IPS-15b (cell line): ENCODE data around the gene IFT74.
A peak's percentile ranks its signal among the peaks of the same experiment; 100 is the strongest.
"Not testable (repeated sequence)": the region's sequence is repeated elsewhere in the genome, so short reads cannot be mapped to it uniquely, and the experiment has no call there.

Experiments
- H3K27me3 ChIP-seq: one replicate; pipeline ENCODE4 v1.6.1; 2013; ENCODE audit warnings: low read length; ENCODE audit not compliant: control insufficient read depth, insufficient read depth
- H3K36me3 ChIP-seq: one replicate; pipeline ENCODE4 v1.6.1; 2013; ENCODE audit warnings: low read length; ENCODE audit not compliant: control insufficient read depth, insufficient read depth
- H3K4me1 ChIP-seq: one replicate; pipeline ENCODE4 v1.6.1; 2013; ENCODE audit warnings: mild to moderate bottlenecking, low read length; ENCODE audit not compliant: control insufficient read depth, insufficient read depth
- H3K4me3 ChIP-seq: one replicate; pipeline ENCODE4 v1.5.1; 2013; ENCODE audit warnings: low read depth, low read length
- H3K9ac ChIP-seq: one replicate; pipeline ENCODE4 v1.6.1; 2013; ENCODE audit warnings: low read depth, mild to moderate bottlenecking, low read length
- H3K9me3 ChIP-seq: one replicate; pipeline ENCODE4 v1.6.1; 2013; ENCODE audit warnings: mild to moderate bottlenecking, low read length; ENCODE audit not compliant: control insufficient read depth, insufficient read depth

The IFT74 gene

GRCh38 chr9:27086818-27087680 lies 130.8 kb downstream of the IFT74 start:
- Histone ChIP-seq H3K4me3 (no peak overlapping the region), H3K9ac (no peak overlapping the region), H3K4me1 (no peaks in the 10 kb centered on the region), H3K27me3 (no peaks in the 10 kb centered on the region), H3K36me3 (no peaks in the 10 kb centered on the region), H3K9me3 (no peaks in the 10 kb centered on the region)

- Histone ChIP-seq H3K27me3 (no peaks in the 10 kb centered on the region), H3K4me3 (no peak overlapping the region), H3K4me1 (no peaks in the 10 kb centered on the region), H3K36me3 (no peaks in the 10 kb centered on the region), H3K9ac (no peak overlapping the region), H3K9me3 (no peaks in the 10 kb centered on the region)
Observed at GRCh38 chr9:27088981-27089380, 132.8 kb downstream of the IFT74 start.

GRCh38 chr9:27089706-27090105 lies 133.5 kb downstream of the IFT74 start:
- no peak overlapping the region for H3K4me3 ChIP-seq
- no peaks in the 10 kb centered on the region for H3K4me1 ChIP-seq
- no peaks in the 10 kb centered on the region for H3K27me3 ChIP-seq
- no peaks in the 10 kb centered on the region for H3K36me3 ChIP-seq
- H3K9me3 ChIP-seq, result no peaks in the 10 kb centered on the region
- H3K9ac ChIP-seq, result no peak overlapping the region

- Histone ChIP-seq H3K4me1 (no peaks in the 10 kb centered on the region), H3K27me3 (no peaks in the 10 kb centered on the region), H3K9me3 (no peaks in the 10 kb centered on the region), H3K36me3 (no peaks in the 10 kb centered on the region), H3K9ac (no peak overlapping the region), H3K4me3 (no peak overlapping the region)
Observed at GRCh38 chr9:27090231-27090630, 134.0 kb downstream of the IFT74 start.

- Histone ChIP-seq H3K9me3 (no peaks in the 10 kb centered on the region), H3K36me3 (no peaks in the 10 kb centered on the region), H3K4me1 (no peaks in the 10 kb centered on the region), H3K9ac (no peak overlapping the region), H3K27me3 (no peaks in the 10 kb centered on the region), H3K4me3 (no peak overlapping the region)
Observed at GRCh38 chr9:27090711-27091110, 134.5 kb downstream of the IFT74 start.

- not testable (repeated sequence) for H3K9me3 ChIP-seq, H3K4me1 ChIP-seq, H3K27me3 ChIP-seq, H3K36me3 ChIP-seq, H3K9ac ChIP-seq, H3K4me3 ChIP-seq
Observed at GRCh38 chr9:27092496-27092895, 136.3 kb downstream of the IFT74 start.

GRCh38 chr9:27093384-27094067 lies 137.3 kb downstream of the IFT74 start:
- not testable (repeated sequence) for H3K9ac ChIP-seq, H3K36me3 ChIP-seq, H3K4me3 ChIP-seq, H3K27me3 ChIP-seq, H3K4me1 ChIP-seq, H3K9me3 ChIP-seq

GRCh38 chr9:27094640-27095298 lies 138.6 kb downstream of the IFT74 start:
- Histone ChIP-seq H3K9me3 (no peaks in the 10 kb centered on the region), H3K27me3 (no peaks in the 10 kb centered on the region), H3K36me3 (no peaks in the 10 kb centered on the region), H3K4me3 (no peak overlapping the region), H3K4me1 (no peaks in the 10 kb centered on the region), H3K9ac (no peak overlapping the region)

GRCh38 chr9:27107241-27107640 lies 151.0 kb downstream of the IFT74 start:
- Histone ChIP-seq H3K9me3 (no peaks in the 10 kb centered on the region), H3K4me1 (peaks cover 8% of the 10 kb centered on the region), H3K36me3 (no peaks in the 10 kb centered on the region), H3K27me3 (no peaks in the 10 kb centered on the region), H3K9ac (no peak overlapping the region), H3K4me3 (no peak overlapping the region)

GRCh38 chr9:27108981-27109541 lies 152.8 kb downstream of the IFT74 start, which contains the start of gene TEK:
TSS of gene TEK (plus strand) at chr9:27109225. CDS start at chr9:27109591, 366 bp downstream.
- no peaks in the 10 kb centered on the region for H3K27me3 ChIP-seq
- H3K4me3 ChIP-seq, result peak within 1 kb of the TSS; percentile 56
- H3K9me3 ChIP-seq, result no peaks in the 10 kb centered on the region
- H3K9ac ChIP-seq, result peak within 1 kb of the TSS; percentile 32
- peaks cover 8% of the 10 kb centered on the region for H3K4me1 ChIP-seq
- no peaks in the 10 kb centered on the region for H3K36me3 ChIP-seq

- Histone ChIP-seq H3K36me3 (no peaks in the 10 kb centered on the region), H3K4me3 (peak overlapping the region; percentile 56), H3K9ac (peak overlapping the region; percentile 32), H3K27me3 (no peaks in the 10 kb centered on the region), H3K9me3 (no peaks in the 10 kb centered on the region), H3K4me1 (peaks cover 8% of the 10 kb centered on the region)
Observed at GRCh38 chr9:27109621-27110020, 153.4 kb downstream of the IFT74 start.
